AML-193 (cell line): ENCODE results near the gene RDH5.
"Not testable (repeated sequence)": the region's sequence is repeated elsewhere in the genome, so short reads cannot be mapped to it uniquely, and the experiment has no call there.

Experiments
- DNase-seq, 2 experiments: peaks; one replicate each; lab custom pipeline; 2025; lab: John Stamatoyannopoulos, UW

Gene RDH5

GRCh38 chr12:55745361-55746173 lies 25.4 kb downstream of the RDH5 start:
- no peak for DNase-seq

GRCh38 chr12:55746174-55746912 lies 26.1 kb downstream of the RDH5 start:
- no peak for DNase-seq

GRCh38 chr12:55746913-55747231 lies 26.7 kb downstream of the RDH5 start:
- DNase-seq: no peak

GRCh38 chr12:55748230-55748993 lies 28.2 kb downstream of the RDH5 start:
- DNase-seq: no peak

- DNase-seq: no peak
Measured at GRCh38 chr12:55755246-55755645, 35.1 kb downstream of the RDH5 start.

- no peak for DNase-seq
Measured at GRCh38 chr12:55757701-55758100, 37.5 kb downstream of the RDH5 start.

GRCh38 chr12:55758575-55758974 lies 38.4 kb downstream of the RDH5 start:
- DNase-seq: not testable (repeated sequence)

GRCh38 chr12:55760663-55761062 lies 40.5 kb downstream of the RDH5 start:
- DNase-seq: no peak

- DNase-seq: no peak
Measured at GRCh38 chr12:55762646-55763045, 42.5 kb downstream of the RDH5 start.

GRCh38 chr12:55765736-55766290 lies 45.6 kb downstream of the RDH5 start:
- no peak for DNase-seq

- DNase-seq: no peak
Measured at GRCh38 chr12:55767156-55767555, 47.0 kb downstream of the RDH5 start.

- DNase-seq: no peak
Measured at GRCh38 chr12:55771736-55772135, 51.5 kb downstream of the RDH5 start.
